Erythroblast (primary cell): ENCODE results near the gene A2ML1.

ENCODE experiments used
- GATA1 ChIP-seq: IDR thresholded peaks from 2 replicates; pipeline ENCODE4 v1.6.1; 2011; ENCODE audit warnings: low read depth, mild to moderate bottlenecking, control low read depth, low read length, moderate library complexity
- POLR2A ChIP-seq: IDR thresholded peaks from 2 replicates; pipeline ENCODE4 v1.6.1; 2011; ENCODE audit warnings: mild to moderate bottlenecking, low read length

- TF ChIP-seq POLR2A (no peak), GATA1 (no peak)
Observed at GRCh38 chr12:8899830-8900229, 77.4 kb downstream of the A2ML1 start.
